ENCODE measurements around the gene CELF2.
"Not testable (repeated sequence)": the region's sequence is repeated elsewhere in the genome, so short reads cannot be mapped to it uniquely, and the experiment has no call there.

CELF2 gene

GRCh38 chr10:11175823-11176243, 158.2 kb downstream of the CELF2 start:
- H3K36me3 ChIP-seq (ENCODE audit: control insufficient read depth, insufficient read depth, low read length): no peaks in the 10 kb centered on the region
- no peaks in the 10 kb centered on the region for H3K27me3 ChIP-seq (ENCODE audit: control insufficient read depth, insufficient read depth, low read length)
- no peak overlapping the region for H3K4me3 ChIP-seq (ENCODE audit: low read length)
- H3K4me1 ChIP-seq (ENCODE audit: control insufficient read depth, insufficient read depth, low read length): no peaks in the 10 kb centered on the region
- peak overlapping the region; percentile 30 for H3K27ac ChIP-seq (ENCODE audit: low read depth, low read length)
- no peak overlapping the region for H3K9ac ChIP-seq (ENCODE audit: low read length)

GRCh38 chr10:11176746-11177145, 159.1 kb downstream of the CELF2 start:
- no peak overlapping the region for H3K4me3 ChIP-seq (ENCODE audit: low read length)
- H3K36me3 ChIP-seq (ENCODE audit: control insufficient read depth, insufficient read depth, low read length): no peaks in the 10 kb centered on the region
- H3K9ac ChIP-seq (ENCODE audit: low read length): no peak overlapping the region
- H3K4me1 ChIP-seq (ENCODE audit: control insufficient read depth, insufficient read depth, low read length): no peaks in the 10 kb centered on the region
- H3K27ac ChIP-seq (ENCODE audit: low read depth, low read length): no peak overlapping the region
- no peaks in the 10 kb centered on the region for H3K27me3 ChIP-seq (ENCODE audit: control insufficient read depth, insufficient read depth, low read length)

- H3K9ac ChIP-seq (ENCODE audit: low read length): no peak overlapping the region
- no peaks in the 10 kb centered on the region for H3K36me3 ChIP-seq (ENCODE audit: control insufficient read depth, insufficient read depth, low read length)
- no peak overlapping the region for H3K4me3 ChIP-seq (ENCODE audit: low read length)
- H3K27ac ChIP-seq (ENCODE audit: low read depth, low read length): no peak overlapping the region
- H3K4me1 ChIP-seq (ENCODE audit: control insufficient read depth, insufficient read depth, low read length): no peaks in the 10 kb centered on the region
- H3K27me3 ChIP-seq (ENCODE audit: control insufficient read depth, insufficient read depth, low read length): no peaks in the 10 kb centered on the region
These were observed 159.7 kb downstream of the CELF2 start for GRCh38 chr10:11177381-11177780.

GRCh38 chr10:11177926-11178471, 160.3 kb downstream of the CELF2 start:
- Histone ChIP-seq H3K9ac (ENCODE audit: low read length) (no peak overlapping the region), H3K27ac (ENCODE audit: low read depth, low read length) (no peak overlapping the region), H3K27me3 (ENCODE audit: control insufficient read depth, insufficient read depth, low read length) (no peaks in the 10 kb centered on the region), H3K36me3 (ENCODE audit: control insufficient read depth, insufficient read depth, low read length) (no peaks in the 10 kb centered on the region), H3K4me1 (ENCODE audit: control insufficient read depth, insufficient read depth, low read length) (no peaks in the 10 kb centered on the region), H3K4me3 (ENCODE audit: low read length) (no peak overlapping the region)

- no peaks in the 10 kb centered on the region for H3K36me3 ChIP-seq (ENCODE audit: control insufficient read depth, insufficient read depth, low read length)
- H3K4me1 ChIP-seq (ENCODE audit: control insufficient read depth, insufficient read depth, low read length): no peaks in the 10 kb centered on the region
- H3K9ac ChIP-seq (ENCODE audit: low read length): no peak overlapping the region
- H3K27ac ChIP-seq (ENCODE audit: low read depth, low read length): no peak overlapping the region
- H3K27me3 ChIP-seq (ENCODE audit: control insufficient read depth, insufficient read depth, low read length): no peaks in the 10 kb centered on the region
- no peak overlapping the region for H3K4me3 ChIP-seq (ENCODE audit: low read length)
These were observed 161.2 kb downstream of the CELF2 start for GRCh38 chr10:11178606-11179515.

- Histone ChIP-seq H3K4me1 (ENCODE audit: control insufficient read depth, insufficient read depth, low read length) (no peaks in the 10 kb centered on the region), H3K36me3 (ENCODE audit: control insufficient read depth, insufficient read depth, low read length) (no peaks in the 10 kb centered on the region), H3K9ac (ENCODE audit: low read length) (no peak overlapping the region), H3K27me3 (ENCODE audit: control insufficient read depth, insufficient read depth, low read length) (no peaks in the 10 kb centered on the region), H3K4me3 (ENCODE audit: low read length) (no peak overlapping the region), H3K27ac (ENCODE audit: low read depth, low read length) (no peak overlapping the region)
These were observed 161.9 kb downstream of the CELF2 start for GRCh38 chr10:11179516-11180105.

- Histone ChIP-seq H3K27ac (ENCODE audit: low read depth, low read length) (no peak overlapping the region), H3K36me3 (ENCODE audit: control insufficient read depth, insufficient read depth, low read length) (no peaks in the 10 kb centered on the region), H3K9ac (ENCODE audit: low read length) (no peak overlapping the region), H3K27me3 (ENCODE audit: control insufficient read depth, insufficient read depth, low read length) (no peaks in the 10 kb centered on the region), H3K4me3 (ENCODE audit: low read length) (no peak overlapping the region), H3K4me1 (ENCODE audit: control insufficient read depth, insufficient read depth, low read length) (no peaks in the 10 kb centered on the region)
These were observed 162.6 kb downstream of the CELF2 start for GRCh38 chr10:11180228-11180627.

GRCh38 chr10:11181978-11182377, 164.3 kb downstream of the CELF2 start:
- H3K27ac ChIP-seq (ENCODE audit: low read depth, low read length): no peak overlapping the region
- H3K4me1 ChIP-seq (ENCODE audit: control insufficient read depth, insufficient read depth, low read length): no peaks in the 10 kb centered on the region
- H3K36me3 ChIP-seq (ENCODE audit: control insufficient read depth, insufficient read depth, low read length): no peaks in the 10 kb centered on the region

GRCh38 chr10:11183015-11183414, 165.3 kb downstream of the CELF2 start:
- no peaks in the 10 kb centered on the region for H3K36me3 ChIP-seq (ENCODE audit: control insufficient read depth, insufficient read depth, low read length)
- H3K27me3 ChIP-seq (ENCODE audit: control insufficient read depth, insufficient read depth, low read length): no peaks in the 10 kb centered on the region
- H3K27ac ChIP-seq (ENCODE audit: low read depth, low read length): no peak overlapping the region
- no peak overlapping the region for H3K9ac ChIP-seq (ENCODE audit: low read length)
- no peak overlapping the region for H3K4me3 ChIP-seq (ENCODE audit: low read length)
- H3K4me1 ChIP-seq (ENCODE audit: control insufficient read depth, insufficient read depth, low read length): no peaks in the 10 kb centered on the region

More at GRCh38 chr10:11181978-11182377, 164.3 kb downstream of the CELF2 start:
- Histone ChIP-seq H3K4me3 (ENCODE audit: low read length) (no peak overlapping the region), H3K27me3 (ENCODE audit: control insufficient read depth, insufficient read depth, low read length) (no peaks in the 10 kb centered on the region), H3K9ac (ENCODE audit: low read length) (no peak overlapping the region)

- Histone ChIP-seq H3K27ac (ENCODE audit: low read depth, low read length) (no peak overlapping the region), H3K27me3 (ENCODE audit: control insufficient read depth, insufficient read depth, low read length) (no peaks in the 10 kb centered on the region), H3K4me3 (ENCODE audit: low read length) (no peak overlapping the region), H3K36me3 (ENCODE audit: control insufficient read depth, insufficient read depth, low read length) (no peaks in the 10 kb centered on the region), H3K4me1 (ENCODE audit: control insufficient read depth, insufficient read depth, low read length) (no peaks in the 10 kb centered on the region), H3K9ac (ENCODE audit: low read length) (no peak overlapping the region)
These were observed 166.4 kb downstream of the CELF2 start for GRCh38 chr10:11184093-11184492.

- not testable (repeated sequence) for H3K9ac ChIP-seq (ENCODE audit: low read length); H3K4me3 ChIP-seq (ENCODE audit: low read length); H3K27me3 ChIP-seq (ENCODE audit: control insufficient read depth, insufficient read depth, low read length); H3K27ac ChIP-seq (ENCODE audit: low read depth, low read length); H3K4me1 ChIP-seq (ENCODE audit: control insufficient read depth, insufficient read depth, low read length); H3K36me3 ChIP-seq (ENCODE audit: control insufficient read depth, insufficient read depth, low read length)
These were observed 167.5 kb downstream of the CELF2 start for GRCh38 chr10:11185128-11185665.

GRCh38 chr10:11186374-11186773, 168.7 kb downstream of the CELF2 start:
- H3K4me1 ChIP-seq (ENCODE audit: control insufficient read depth, insufficient read depth, low read length): peaks cover 16% of the 10 kb centered on the region
- no peak overlapping the region for H3K27ac ChIP-seq (ENCODE audit: low read depth, low read length)
- no peaks in the 10 kb centered on the region for H3K36me3 ChIP-seq (ENCODE audit: control insufficient read depth, insufficient read depth, low read length)
- no peak overlapping the region for H3K9ac ChIP-seq (ENCODE audit: low read length)
- no peaks in the 10 kb centered on the region for H3K27me3 ChIP-seq (ENCODE audit: control insufficient read depth, insufficient read depth, low read length)
- no peak overlapping the region for H3K4me3 ChIP-seq (ENCODE audit: low read length)

All from rectal smooth muscle tissue (tissue), 1 donor.